Cardiac fibroblast (primary cell): ENCODE data around the gene KRT12.

ENCODE experiments used
- DNase-seq, 2 donors: peaks; one replicate each; pipeline versions ENCODE4 v3.0.0 to v3.0.0-alpha.2; 2010; ENCODE audit warnings: low read depth in 2 of 2
- H3K4me3 ChIP-seq, 2 donors: replicated peaks in 1 of 2; 1 replicate in 1 of 2; 2 replicates in 1 of 2; pipeline ENCODE4 v1.5.1; 2011; ENCODE audit warnings: low read depth in 2 of 2, low read length in 2 of 2, mild to moderate bottlenecking in 2 of 2, moderate library complexity in 1 of 2
- TF ChIP-seq, protein P1 (sequence below): IDR thresholded peaks from one replicate; pipeline ENCODE4 v1.5.1; 2011; ENCODE audit warnings: low read depth, mild to moderate bottlenecking, low read length, inconsistent platforms

The KRT12 gene

DNA sequence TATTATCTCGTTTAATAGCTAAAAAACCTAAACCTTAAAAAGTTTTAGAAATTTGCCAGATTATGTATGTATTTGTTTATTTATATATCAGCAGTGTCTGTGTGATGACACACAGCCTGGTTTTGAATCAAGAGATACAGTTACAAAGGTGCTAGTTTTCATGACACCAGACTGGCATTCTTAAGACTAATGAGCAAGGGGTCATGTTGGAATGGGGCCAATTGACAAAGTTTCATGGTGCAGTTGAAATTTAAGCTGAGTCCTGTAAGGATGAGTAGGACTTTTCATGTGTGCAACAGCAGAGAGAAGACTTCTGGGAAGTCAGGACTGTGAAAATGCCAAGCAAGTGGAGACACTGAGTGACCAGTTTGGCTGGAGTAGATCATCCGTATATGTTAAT lies 41.4 kb downstream of the KRT12 start:
- H3K4me3 ChIP-seq: no peak overlapping the region
- no peak for DNase-seq
- TF ChIP-seq, protein P1, sequence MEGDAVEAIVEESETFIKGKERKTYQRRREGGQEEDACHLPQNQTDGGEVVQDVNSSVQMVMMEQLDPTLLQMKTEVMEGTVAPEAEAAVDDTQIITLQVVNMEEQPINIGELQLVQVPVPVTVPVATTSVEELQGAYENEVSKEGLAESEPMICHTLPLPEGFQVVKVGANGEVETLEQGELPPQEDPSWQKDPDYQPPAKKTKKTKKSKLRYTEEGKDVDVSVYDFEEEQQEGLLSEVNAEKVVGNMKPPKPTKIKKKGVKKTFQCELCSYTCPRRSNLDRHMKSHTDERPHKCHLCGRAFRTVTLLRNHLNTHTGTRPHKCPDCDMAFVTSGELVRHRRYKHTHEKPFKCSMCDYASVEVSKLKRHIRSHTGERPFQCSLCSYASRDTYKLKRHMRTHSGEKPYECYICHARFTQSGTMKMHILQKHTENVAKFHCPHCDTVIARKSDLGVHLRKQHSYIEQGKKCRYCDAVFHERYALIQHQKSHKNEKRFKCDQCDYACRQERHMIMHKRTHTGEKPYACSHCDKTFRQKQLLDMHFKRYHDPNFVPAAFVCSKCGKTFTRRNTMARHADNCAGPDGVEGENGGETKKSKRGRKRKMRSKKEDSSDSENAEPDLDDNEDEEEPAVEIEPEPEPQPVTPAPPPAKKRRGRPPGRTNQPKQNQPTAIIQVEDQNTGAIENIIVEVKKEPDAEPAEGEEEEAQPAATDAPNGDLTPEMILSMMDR: no peak

DNA sequence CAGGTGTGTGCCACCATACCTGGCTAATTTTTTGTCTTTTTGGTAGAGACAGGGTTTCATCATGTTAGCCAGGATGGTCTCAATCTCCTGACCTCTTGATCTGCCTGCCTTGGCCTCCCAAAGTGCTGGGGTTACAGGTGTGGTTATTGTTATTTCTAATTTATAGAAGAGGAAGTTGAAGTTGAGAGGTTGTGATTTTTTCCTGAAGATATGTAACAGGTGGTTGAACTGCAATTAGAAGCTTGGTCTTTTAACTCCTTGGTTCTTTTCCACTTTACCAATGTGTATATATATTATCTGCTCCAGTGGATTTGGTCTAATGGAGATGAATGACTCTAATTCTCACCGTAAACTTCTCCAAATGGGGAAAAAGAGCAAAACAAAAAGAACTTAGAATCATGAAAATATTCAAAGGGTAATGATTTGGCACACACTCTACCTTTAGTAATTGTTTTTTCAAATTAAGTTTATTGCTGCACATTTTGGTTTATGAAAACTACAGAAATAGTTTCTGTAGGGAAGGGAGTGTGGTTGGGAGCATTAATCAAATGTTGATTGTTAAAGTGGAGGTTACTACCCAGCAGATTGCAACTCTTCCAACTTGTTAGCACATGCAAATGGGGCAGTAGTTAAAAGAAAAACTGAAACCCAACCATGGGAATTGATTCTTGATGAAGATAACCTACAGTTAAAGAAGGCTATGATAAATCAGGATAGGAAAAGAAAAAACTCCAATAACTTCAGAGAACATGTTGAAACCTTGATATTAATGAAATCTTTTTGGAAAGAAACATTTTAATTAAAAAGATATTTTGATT lies 42.8 kb downstream of the KRT12 start:
- TF ChIP-seq, protein P1: no peak

DNA sequence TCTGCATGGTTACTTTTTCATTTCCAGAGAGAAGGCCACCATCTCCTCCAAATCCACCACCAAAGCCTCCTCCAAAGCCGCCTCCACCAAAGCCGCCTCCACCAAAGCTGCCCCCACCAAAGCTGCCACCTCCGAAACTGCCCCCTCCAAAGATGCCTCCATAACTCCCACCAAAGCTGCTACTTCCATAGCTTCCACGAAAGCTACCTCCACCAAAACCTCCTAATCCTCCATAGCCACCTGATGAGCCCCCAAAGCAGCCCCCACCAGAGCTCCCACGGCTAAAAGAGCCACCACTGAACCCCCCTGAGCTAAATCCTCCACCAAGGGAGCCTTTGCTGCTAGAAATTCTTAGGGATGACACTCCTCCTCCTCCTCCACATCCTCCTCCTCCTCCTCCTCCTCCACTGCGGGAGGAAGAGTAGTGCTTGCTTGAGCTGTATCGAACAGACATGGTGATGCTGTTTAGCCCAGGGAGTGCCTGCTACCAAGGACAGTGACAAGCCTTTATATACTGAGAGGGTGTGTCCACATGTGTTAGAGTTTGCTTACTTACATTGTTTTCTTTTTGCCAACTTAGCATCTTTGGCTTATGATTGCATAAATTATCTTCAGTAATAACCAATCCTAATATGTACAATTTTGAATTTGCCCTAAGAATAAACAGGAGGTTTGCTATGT lies 44.8 kb downstream of the KRT12 start, which contains the start of gene KRT10:
Gene KRT10 (minus strand): TSS at position 483 of the 681 bp plus-strand sequence. CDS start 29 bp downstream, at position 454.
- DNase-seq: no peak
- TF ChIP-seq, protein P1: no peak
- no peak within 1 kb of the TSS for H3K4me3 ChIP-seq

More for the DNA sequence above, 42.8 kb downstream of the KRT12 start:
- no peak overlapping the region for H3K4me3 ChIP-seq
- DNase-seq: no peak

DNA sequence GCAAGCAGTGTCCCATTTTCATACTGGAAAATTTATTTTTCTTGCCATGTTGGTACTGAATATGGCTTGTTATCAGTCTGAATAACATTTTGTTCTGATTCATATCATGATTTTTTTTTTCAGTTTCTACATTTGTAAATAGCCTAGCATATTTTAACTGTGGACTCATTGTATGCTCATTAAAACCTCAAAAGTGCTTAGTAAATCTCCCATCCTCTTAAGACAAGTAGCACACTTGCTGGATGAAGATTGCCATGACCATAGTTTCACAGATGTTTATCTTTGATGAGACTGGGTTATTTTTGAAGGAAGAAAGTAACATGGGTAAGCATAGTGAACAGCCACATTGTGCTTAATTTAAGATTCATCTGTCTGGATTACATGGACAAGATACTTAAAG lies 45.5 kb downstream of the KRT12 start:
- DNase-seq: peak in 1 of 2 donors; percentile 7
- TF ChIP-seq, protein P1: no peak

DNA sequence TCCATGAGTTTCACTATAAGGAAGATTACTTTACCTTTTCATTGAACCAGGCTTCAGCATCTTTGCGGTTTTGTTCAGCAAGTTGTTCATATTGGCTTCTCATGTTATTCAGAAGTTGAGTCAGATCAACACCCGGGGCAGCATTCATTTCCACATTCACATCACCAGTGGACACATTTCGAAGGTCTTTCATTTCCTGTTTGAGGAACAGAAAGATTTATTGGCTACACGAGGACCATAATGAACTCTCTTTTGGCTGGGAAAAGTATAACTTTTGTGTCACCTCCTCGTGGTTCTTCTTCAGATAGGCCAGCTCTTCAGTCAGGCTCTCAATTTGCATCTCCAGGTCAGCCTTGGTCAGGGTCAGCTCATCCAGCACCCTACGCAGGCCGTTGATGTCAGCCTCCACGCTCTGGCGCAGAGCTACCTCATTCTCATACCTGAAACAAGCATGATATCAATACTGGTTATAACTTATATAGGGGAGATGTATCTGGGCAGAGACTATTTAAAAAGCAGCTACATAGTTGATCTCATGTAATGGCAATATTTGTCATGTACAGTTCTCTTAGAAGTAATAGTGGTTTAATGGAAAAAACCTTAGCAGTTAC lies 46.7 kb downstream of the KRT12 start:
- TF ChIP-seq, protein P1: no peak
- no peak for DNase-seq
- no peak overlapping the region for H3K4me3 ChIP-seq

More for the DNA sequence above, 45.5 kb downstream of the KRT12 start:
- H3K4me3 ChIP-seq: no peak overlapping the region

DNA sequence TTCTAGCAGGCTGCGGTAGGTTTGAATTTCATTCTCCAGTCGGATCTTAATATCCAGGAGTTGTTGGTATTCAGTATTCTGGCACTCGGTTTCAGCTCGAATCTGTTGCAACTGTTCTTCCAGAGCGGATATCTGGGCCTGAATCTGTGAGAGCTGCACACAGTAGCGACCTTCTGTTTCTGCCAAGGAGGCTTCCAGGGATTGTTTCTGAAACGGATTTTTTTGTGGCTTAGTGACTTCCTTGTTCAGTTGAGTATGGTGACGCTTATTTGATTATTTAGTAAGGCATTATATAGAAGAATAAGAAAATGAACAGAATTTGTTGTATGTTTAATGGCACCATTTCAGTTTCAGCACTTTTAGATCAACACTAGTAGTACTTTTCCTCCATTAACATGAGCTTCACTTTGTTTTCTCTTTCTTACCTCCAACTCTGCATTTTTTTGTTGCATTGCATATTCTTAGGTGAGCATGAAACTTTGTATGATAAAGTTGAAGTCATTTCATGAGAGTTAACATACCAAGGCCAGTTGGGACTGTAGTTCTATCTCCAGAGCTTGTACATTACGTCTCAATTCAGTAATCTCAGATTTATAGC lies 47.4 kb downstream of the KRT12 start:
- H3K4me3 ChIP-seq: peak overlapping the region; percentile 50 to 62
- DNase-seq: peak; percentile 16 to 44
- TF ChIP-seq, protein P1: no peak
